HCT116 (cell line): Measurements from ENCODE around the gene GLI3. TPM values are rescaled to one million over a fixed set of nuclear protein-coding genes. Genes with fewer than 3 reads are reported as not detected.

Experiments used
- ATAC-seq: fragments of 200-7000 bp; cut with Tn5 transposase; 2 replicates; pipeline ENCODE4 v1.9.1; 2020; ENCODE audit warnings: mild to moderate bottlenecking, moderate library complexity
- BruUV-seq: library from RNA; stranded (reverse); fragments of 400-500 nt; replicated peaks from 2 replicates; lab custom pipeline; 2021; lab: Mats Ljungman, UMichigan
- CTCF ChIA-PET: fragments of 300-600 bp; sonication (Branson Sonifier 250); formaldehyde crosslinking; loops from one replicate; lab custom pipeline; 2021; ENCODE audit warnings: antibody characterized with exemption; lab: Charles Lee
- POLR2A ChIA-PET: fragments of 300-600, 350-600 bp; sonication (Branson Sonifier 250); formaldehyde crosslinking; loops from one replicate; lab custom pipeline; 2021; ENCODE audit warnings: antibody characterized with exemption; lab: Charles Lee
- RAD21 ChIA-PET, 2 experiments: fragments of 300-600 bp; sonication (Branson Sonifier 250); formaldehyde crosslinking; loops; one replicate each; lab custom pipeline; 2023; ENCODE audit warnings: low total read pairs in 2 of 2; ENCODE audit not compliant: uncharacterized antibody in 2 of 2, unreplicated experiment in 2 of 2, low non-redundant PET in 1 of 2; lab: Charles Lee
- DNase-seq: peaks from one replicate; pipeline ENCODE4 v3.0.0-alpha.2; 2010; ENCODE audit warnings: low read depth, low spot score
- H2AFZ ChIP-seq: fragments of 200-600 bp; shearing (Covaris generic), sonication (generic); 2 replicates; pipeline ENCODE4 v1.6.1; 2017; ENCODE audit warnings: low read depth, mixed run types, mixed read lengths, antibody characterized with exemption, low read length; ENCODE audit not compliant: poor library complexity, severe bottlenecking
- H3K27ac ChIP-seq: 2 replicates; pipeline ENCODE4 v1.5.1; 2012; ENCODE audit warnings: low read depth, low read length
- H3K27me3 ChIP-seq: fragments of 200-600 bp; sonication (generic); 2 replicates; pipeline ENCODE4 v1.6.1; 2016; ENCODE audit warnings: mixed run types, low read length, mixed read lengths; ENCODE audit not compliant: insufficient read depth
- H3K36me3 ChIP-seq, 2 experiments: fragments of 200-500 bp in 1 of 2; fragments of 200-600 bp in 1 of 2; sonication (Bioruptor generic) in 1 of 2; sonication (generic) in 1 of 2; 2 replicates each; pipeline versions ENCODE4 v1.5.1 to v1.6.1; 2014 to 2016; ENCODE audit warnings: low read length in 2 of 2, inconsistent platforms in 1 of 2, mixed read lengths in 1 of 2, mixed run types in 1 of 2; ENCODE audit not compliant: insufficient read depth in 2 of 2, control insufficient read depth in 1 of 2
- H3K4me1 ChIP-seq, 2 experiments: fragments of 200-600 bp in 1 of 2; sonication (generic) in 1 of 2; 2 replicates each; pipeline versions ENCODE4 v1.5.1 to v1.6.1; 2012 to 2017; ENCODE audit warnings: low read length in 2 of 2, inconsistent platforms in 1 of 2, mild to moderate bottlenecking in 1 of 2, mixed read lengths in 1 of 2, mixed run types in 1 of 2, moderate library complexity in 1 of 2; ENCODE audit not compliant: insufficient read depth in 2 of 2, control insufficient read depth in 1 of 2
- H3K4me2 ChIP-seq: fragments of 200-600 bp; sonication (generic); 2 replicates; pipeline ENCODE4 v1.6.1; 2017; ENCODE audit warnings: mixed run types, low read length, mixed read lengths
- H3K4me3 ChIP-seq, 2 experiments: fragments of 200-600 bp in 1 of 2; sonication (generic) in 1 of 2; replicated peaks in 1 of 2; 2 replicates each; pipeline ENCODE4 v1.5.1; 2011 to 2016; ENCODE audit warnings: low read length in 2 of 2, control low read depth in 1 of 2, low read depth in 1 of 2, mild to moderate bottlenecking in 1 of 2, mixed read lengths in 1 of 2, mixed run types in 1 of 2
- H3K79me2 ChIP-seq: fragments of 200-600 bp; sonication (generic); 2 replicates; pipeline ENCODE4 v1.6.1; 2017; ENCODE audit warnings: mild to moderate bottlenecking, mixed run types, low read length, moderate library complexity, mixed read lengths; ENCODE audit not compliant: insufficient read depth
- H3K9ac ChIP-seq: fragments of 200-600 bp; sonication (generic); 2 replicates; pipeline ENCODE4 v1.6.1; 2016; ENCODE audit warnings: low read length, mixed read lengths
- H3K9me2 ChIP-seq: fragments of 200-600 bp; sonication (generic), shearing (Covaris generic); 2 replicates; pipeline ENCODE4 v1.6.1; 2017; ENCODE audit warnings: mixed run types, mild to moderate bottlenecking, moderate library complexity; ENCODE audit not compliant: insufficient read depth
- H3K9me3 ChIP-seq, 2 experiments: fragments of 200-500 bp in 1 of 2; fragments of 200-600 bp in 1 of 2; sonication (Bioruptor generic) in 1 of 2; sonication (generic) in 1 of 2; 2 replicates each; pipeline ENCODE4 v1.6.1; 2014 to 2017; ENCODE audit warnings: low read length in 2 of 2, mixed read lengths in 2 of 2, inconsistent platforms in 1 of 2, low read depth in 1 of 2, mild to moderate bottlenecking in 1 of 2, mixed run types in 1 of 2, moderate library complexity in 1 of 2; ENCODE audit not compliant: control insufficient read depth in 1 of 2, insufficient read depth in 1 of 2
- H4K20me1 ChIP-seq: fragments of 200-600 bp; sonication (generic), shearing (Covaris generic); 2 replicates; pipeline ENCODE4 v1.6.1; 2017; ENCODE audit warnings: mixed run types, mild to moderate bottlenecking, moderate library complexity; ENCODE audit not compliant: insufficient read depth
- CBX3 ChIP-seq: IDR thresholded peaks from 2 replicates; pipeline ENCODE4 v1.6.1; 2012; ENCODE audit warnings: low read depth
- ELF1 ChIP-seq: IDR thresholded peaks from 2 replicates; pipeline ENCODE4 v1.6.1; 2012; ENCODE audit warnings: low read depth, borderline replicate concordance
- EZH2phosphoT487 ChIP-seq: fragments of 200-600 bp; IDR thresholded peaks from 2 replicates; pipeline ENCODE4 v1.6.1; 2018; ENCODE audit warnings: antibody characterized with exemption, borderline replicate concordance
- FOSL1 ChIP-seq: IDR thresholded peaks from 2 replicates; pipeline ENCODE4 v1.6.1; 2012; ENCODE audit warnings: low read depth
- JUND ChIP-seq: IDR thresholded peaks from 2 replicates; pipeline ENCODE4 v1.6.1; 2012
- MAX ChIP-seq: IDR thresholded peaks from 2 replicates; pipeline ENCODE4 v1.6.1; 2012
- POLR2A ChIP-seq: IDR thresholded peaks from 2 replicates; pipeline ENCODE4 v1.7.0; 2011; ENCODE audit warnings: borderline replicate concordance; ENCODE audit not compliant: insufficient read depth, insufficient read length; ENCODE audit errors: extremely low read depth
- POLR2AphosphoS5 ChIP-seq: IDR thresholded peaks from 2 replicates; pipeline ENCODE4 v1.6.1; 2011; ENCODE audit warnings: mild to moderate bottlenecking, low read depth, low read length, moderate library complexity
- RAD21 ChIP-seq: IDR thresholded peaks from 2 replicates; pipeline ENCODE4 v1.6.1; 2012; ENCODE audit warnings: low read depth, mild to moderate bottlenecking
- SIN3A ChIP-seq: IDR thresholded peaks from 2 replicates; pipeline ENCODE4 v1.6.1; 2012; ENCODE audit warnings: low read depth
- SP1 ChIP-seq: IDR thresholded peaks from 2 replicates; pipeline ENCODE4 v1.6.1; 2012; ENCODE audit warnings: low read depth
- SRF ChIP-seq: IDR thresholded peaks from 2 replicates; pipeline ENCODE4 v1.6.1; 2012; ENCODE audit warnings: low read depth
- TCF7L2 ChIP-seq: IDR thresholded peaks from 2 replicates; pipeline ENCODE4 v1.7.0; 2011; ENCODE audit warnings: borderline replicate concordance, inconsistent platforms; ENCODE audit not compliant: insufficient read depth, insufficient read length; ENCODE audit errors: extremely low read depth
- YY1 ChIP-seq: IDR thresholded peaks from 2 replicates; pipeline ENCODE4 v1.6.1; 2011; ENCODE audit warnings: low read length, low read depth, moderate library complexity, mild to moderate bottlenecking; ENCODE audit not compliant: insufficient replicate concordance; ENCODE audit errors: extremely low read depth
- ZBTB33 ChIP-seq: IDR thresholded peaks from 2 replicates; pipeline ENCODE4 v1.6.1; 2011; ENCODE audit warnings: mild to moderate bottlenecking, low read length, moderate library complexity; ENCODE audit not compliant: insufficient replicate concordance; ENCODE audit errors: extremely low read depth
- ZNF274 ChIP-seq: fragments of 200-500 bp; sonication (Bioruptor generic); IDR thresholded peaks from 2 replicates; pipeline ENCODE4 v1.6.1; 2014; ENCODE audit warnings: mild to moderate bottlenecking, low read depth, low read length, inconsistent platforms
- intact Hi-C: fragments of 100-400 bp; cut with micrococcal nuclease; formaldehyde crosslinking; loops from 2 replicates; pipeline ENCODE4 v1.10.0; 2022
- total RNA-seq: library from RNA; stranded (reverse); gene quantifications from one replicate; pipeline ENCODE4 v1.2.1, GENCODE V29; 2021; ENCODE audit not compliant: unreplicated experiment

Gene GLI3
- total RNA-seq, 1 experiment from 2014 or later = 0.07 TPM

- H3K9me3 ChIP-seq = no peaks in the 10 kb centered on the region
- H3K27ac ChIP-seq = no peak overlapping the region
- no peak overlapping the region for H3K4me3 ChIP-seq
- H3K9ac ChIP-seq = no peak overlapping the region
- RAD21 ChIA-PET = no interaction called here
- no peak for TF ChIP-seq FOSL1
- no peak for TF ChIP-seq CBX3
- no peak for TF ChIP-seq EZH2phosphoT487
- TF ChIP-seq POLR2A = no peak
- TF ChIP-seq YY1 = no peak
- no peak for TF ChIP-seq ELF1
- TF ChIP-seq RAD21 = no peak
- TF ChIP-seq POLR2AphosphoS5 = no peak
- no peak for TF ChIP-seq MAX
- TF ChIP-seq SRF = no peak
- TF ChIP-seq JUND = no peak
- no peak for TF ChIP-seq ZBTB33
- TF ChIP-seq SP1 = no peak
- TF ChIP-seq ZNF274 = no peak
- TF ChIP-seq TCF7L2 = no peak
- TF ChIP-seq SIN3A = no peak
- TF ChIP-seq, all 23 proteins: peak for 0
- Histone ChIP-seq H3K36me3 (no peaks in the 10 kb centered on the region), H3K4me2 (no peak overlapping the region), H3K9me2 (no peaks in the 10 kb centered on the region), H3K4me1 (no peaks in the 10 kb centered on the region), H4K20me1 (no peaks in the 10 kb centered on the region), H3K79me2 (no peaks in the 10 kb centered on the region), H3K27me3 (no peaks in the 10 kb centered on the region), H2AFZ (no peak overlapping the region)
- no peak for DNase-seq
- BruUV-seq = no TSS peak
- no peak for ATAC-seq
- ChIA-PET POLR2A (no interaction called here), CTCF (no interaction called here)
- intact Hi-C loops = no loop called here
These were observed 75.3 kb downstream of the GLI3 start for GRCh38 chr7:42161719-42162118.
